Left lung (tissue), 14 donors: Measurements from ENCODE around the gene CALCB. TPM values are rescaled to one million over a fixed set of nuclear protein-coding genes. Genes with fewer than 3 reads are reported as not detected.
"Not testable (repeated sequence)": the region's sequence is repeated elsewhere in the genome, so short reads cannot be mapped to it uniquely, and the experiment has no call there.

Source experiments
- ATAC-seq: fragments of 200-7000 bp; cut with Tn5 transposase; one replicate; pipeline ENCODE4 v1.9.1; 2020; ENCODE audit warnings: moderate library complexity
- DNase-seq, 4 donors: peaks; one replicate each; pipeline ENCODE4 v3.0.0-alpha.2; 2013 to 2020
- H3K27ac ChIP-seq, 2 donors: fragments of 200-600 bp; sonication (generic) in 1 of 2; one replicate each; pipeline versions ENCODE4 v1.5.0 to v1.8.0; 2020 to 2021
- H3K27me3 ChIP-seq, 2 donors: fragments of 200-600 bp; sonication (generic) in 1 of 2; one replicate each; pipeline versions ENCODE4 v1.5.0 to v1.8.0; 2020 to 2021
- H3K36me3 ChIP-seq, 2 donors: fragments of 200-600 bp; sonication (generic) in 1 of 2; one replicate each; pipeline versions ENCODE4 v1.5.0 to v1.8.0; 2020 to 2021
- H3K4me1 ChIP-seq, 2 donors: fragments of 200-600 bp; one replicate each; pipeline ENCODE4 v1.8.0; 2021
- H3K4me3 ChIP-seq, 2 donors: fragments of 200-600 bp; sonication (generic) in 1 of 2; one replicate each; pipeline versions ENCODE4 v1.5.0 to v1.8.0; 2020 to 2021; ENCODE audit warnings: mild to moderate bottlenecking in 1 of 2
- H3K9me3 ChIP-seq, 2 donors: fragments of 200-600 bp; sonication (generic) in 1 of 2; one replicate each; pipeline versions ENCODE4 v1.5.0 to v1.8.0; 2020 to 2021
- CTCF ChIP-seq, 2 donors: fragments of 200-600 bp; sonication (generic) in 1 of 2; IDR thresholded peaks; one replicate each; pipeline versions ENCODE4 v1.5.0 to v1.8.0; 2021; ENCODE audit warnings: antibody characterized with exemption in 2 of 2
- intact Hi-C, 2 donors: fragments of 100-400 bp; cut with DNase I; formaldehyde crosslinking; loops; one replicate each; pipeline versions ENCODE4 v1.11.2 to v1.14.2; 2022
- long read RNA-seq, 12 donors: library from polyadenylated mRNA in 2 of 12; unstranded in 2 of 12; transcript quantifications; one replicate each; pipeline ENCODE4 v2.0.0 and lab custom pipeline, GENCODE V29; 2019 to 2026
- polyA plus RNA-seq, 6 donors: library from polyadenylated mRNA; unstranded; fragments of 120-200 nt; gene quantifications; one replicate each; pipeline ENCODE4 v1.2.1, GENCODE V29; 2013; ENCODE audit not compliant: insufficient read length in 6 of 6
- total RNA-seq, 2 donors: library from RNA; stranded (reverse); fragmentation: NEBNext Ultra II Directional; extraction: Animal tissue kit (Norgen Biotek cat#: 25700); gene quantifications; one replicate each; pipeline ENCODE4 v1.2.1, GENCODE V29; 2021
- donor health status: DM: no; HTN: yes; CAD: no.
- donor health status: DM: no; HTN: no; CAD: no.

CALCB gene
- total RNA-seq (under 1 TPM in 1 of 2 donors, not detected in 1; 0.17 TPM), polyA plus RNA-seq (under 1 TPM; 0.11 to 0.28 (median 0.18) TPM)
- long read RNA-seq, donor 1: 0 reads
- long read RNA-seq, donor 2: 0 reads
- long read RNA-seq, donor 3: 0 reads
- long read RNA-seq, donor 4: 0 reads
- long read RNA-seq, donor 5: 0 reads
- long read RNA-seq, donor 6: 0 reads
- long read RNA-seq, donor 7: 0 reads
- long read RNA-seq, donor 8: 0 reads
- long read RNA-seq, donor 9: 0 reads
- long read RNA-seq, donor 10: 0 reads
- long read RNA-seq, donor 11, transcript CALCB-201 (5 exons, 1,070 nt): major isoform, 44 of 79 reads
- long read RNA-seq, donor 11, partial matches to known transcripts: 29 of 79 reads
- long read RNA-seq, donor 11, other reads (novel, unspliced or antisense): 6 of 79 reads
- long read RNA-seq, donor 12: 0 reads

- no peak within 1 kb of the TSS for H3K27ac ChIP-seq
- peaks cover 16 to 18% of the 10 kb centered on the region in 2 donors for H3K4me1 ChIP-seq
- no peak for TF ChIP-seq CTCF (IDR thresholded peaks at IDR 0.05)
- peaks cover 19 to 53% of the 10 kb centered on the region in 2 donors for H3K27me3 ChIP-seq
- peak; percentile 45 for ATAC-seq
- H3K36me3 ChIP-seq: no peaks in the 10 kb centered on the region
- H3K4me3 ChIP-seq: peak within 1 kb of the TSS; percentile 6 to 13
- DNase-seq: peak in 3 of 4 donors; percentile 14 to 74 (median 44)
- H3K9me3 ChIP-seq: peaks cover 0 to 13% of the 10 kb centered on the region in 2 donors
- intact Hi-C loops: loop anchor here in 1 of 2 donors (10.0 kb wide), 1 partner anchor 169 kb away; no protein-coding TSS in a partner anchor
These were observed at the start of gene CALCB for GRCh38 chr11:15073361-15074205. TSS of gene CALCB (plus strand) at chr11:15073593. CDS start at chr11:15074719, 1,126 bp downstream.

DNA sequence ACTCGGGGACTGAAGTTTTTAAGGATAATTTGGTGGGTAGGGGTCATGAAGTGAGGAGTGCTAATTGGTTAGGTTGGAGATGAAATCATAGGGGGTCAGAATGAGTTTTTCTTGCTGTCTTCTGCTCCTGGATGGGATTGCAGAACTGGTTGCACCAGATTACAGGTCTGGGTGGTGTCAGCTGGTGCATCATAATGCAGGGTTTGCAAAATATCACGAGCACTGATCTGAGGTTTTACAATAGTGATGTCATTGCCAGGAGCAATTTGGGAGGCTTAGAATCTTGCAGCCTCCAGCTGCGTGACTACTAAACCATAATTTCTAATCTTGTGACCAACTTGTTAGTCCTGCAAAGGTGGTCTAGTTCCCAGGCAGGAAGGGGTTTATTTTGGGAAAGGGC, 46.4 kb upstream of the CALCB start:
- Histone ChIP-seq H3K4me3 (no peak overlapping the region), H3K36me3 (no peaks in the 10 kb centered on the region), H3K27ac (no peak overlapping the region), H3K4me1 (no peaks in the 10 kb centered on the region), H3K27me3 (no peaks in the 10 kb centered on the region), H3K9me3 (peaks cover 0 to 2% of the 10 kb centered on the region in 2 donors)
- ATAC-seq (no peak), DNase-seq (no peak)
- intact Hi-C loops: no loop called here
- TF ChIP-seq CTCF (IDR thresholded peaks at IDR 0.05): no peak

DNA sequence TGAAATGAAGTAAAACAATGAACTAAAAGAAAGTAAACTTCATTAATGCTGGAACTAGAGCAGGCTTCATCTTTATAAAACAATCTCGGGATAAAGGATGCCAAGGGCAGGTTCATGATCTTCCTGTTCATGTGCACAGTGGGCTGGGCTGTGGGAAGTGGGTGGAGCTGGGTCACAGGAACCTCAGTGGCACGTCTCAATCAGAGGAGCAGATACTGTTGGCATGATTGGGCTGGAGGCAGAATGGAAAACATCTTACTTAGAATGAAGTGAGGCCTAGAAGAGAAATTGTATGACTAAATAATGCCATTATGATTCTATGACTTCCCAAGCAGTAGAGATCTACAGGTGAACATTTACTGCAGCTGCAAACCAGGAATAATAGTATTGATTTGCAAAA, 45.4 kb upstream of the CALCB start:
- H3K4me1 ChIP-seq: no peaks in the 10 kb centered on the region
- peaks cover 0 to 3% of the 10 kb centered on the region in 2 donors for H3K27me3 ChIP-seq
- no peaks in the 10 kb centered on the region for H3K36me3 ChIP-seq
- intact Hi-C loops: no loop called here
- no peak overlapping the region for H3K27ac ChIP-seq
- no peak overlapping the region for H3K4me3 ChIP-seq
- TF ChIP-seq CTCF (IDR thresholded peaks at IDR 0.05): no peak
- DNase-seq: peak in 1 of 4 donors; percentile 17
- no peaks in the 10 kb centered on the region for H3K9me3 ChIP-seq
- no peak for ATAC-seq

GRCh38 chr11:15028379-15028778, 45.0 kb upstream of the CALCB start:
- H3K27ac ChIP-seq: no peak overlapping the region
- H3K36me3 ChIP-seq: no peaks in the 10 kb centered on the region
- intact Hi-C loops: no loop called here
- TF ChIP-seq CTCF (IDR thresholded peaks at IDR 0.05): no peak
- no peaks in the 10 kb centered on the region for H3K9me3 ChIP-seq
- ATAC-seq (no peak), DNase-seq (no peak)
- H3K4me3 ChIP-seq: no peak overlapping the region
- H3K4me1 ChIP-seq: no peaks in the 10 kb centered on the region
- peaks cover 0 to 6% of the 10 kb centered on the region in 2 donors for H3K27me3 ChIP-seq

GRCh38 chr11:15031945-15032344, 41.4 kb upstream of the CALCB start:
- H3K27ac ChIP-seq, H3K4me3 ChIP-seq, H3K9me3 ChIP-seq, ATAC-seq, H3K4me1 ChIP-seq, DNase-seq, intact Hi-C loops, H3K36me3 ChIP-seq: not testable (repeated sequence)
- peaks cover 0 to 16% of the 10 kb centered on the region in 2 donors for H3K27me3 ChIP-seq
